SW480 (cell line): ENCODE measurements around the gene NKX1-2.

ENCODE experiments used
- DNase-seq: peaks from one replicate; pipeline ENCODE4 v3.0.0-alpha.2; 2016; ENCODE audit warnings: low spot score

The NKX1-2 gene

GRCh38 chr10:124415210-124415609 is 34.6 kb downstream of the NKX1-2 start:
- no peak for DNase-seq

- DNase-seq = no peak
Observed at GRCh38 chr10:124414076-124414475, 35.8 kb downstream of the NKX1-2 start.

GRCh38 chr10:124409696-124410095 is 40.1 kb downstream of the NKX1-2 start:
- DNase-seq = no peak

GRCh38 chr10:124408357-124408756 is 41.5 kb downstream of the NKX1-2 start:
- DNase-seq = no peak

GRCh38 chr10:124407456-124407855 is 42.4 kb downstream of the NKX1-2 start:
- DNase-seq = no peak

- peak; percentile 78 for DNase-seq
Observed at GRCh38 chr10:124403548-124403947, 46.3 kb downstream of the NKX1-2 start.

GRCh38 chr10:124402273-124402672 is 47.6 kb downstream of the NKX1-2 start:
- DNase-seq = no peak

GRCh38 chr10:124401633-124402032 is 48.2 kb downstream of the NKX1-2 start:
- no peak for DNase-seq
